HG02884 (cell line): ENCODE data around the gene FNDC3B.

Experiments used
- ATAC-seq: cut with Tn5 transposase; IDR thresholded peaks from one replicate; pipeline ENCODE4 v1.9.1; 2021; ENCODE audit warnings: mild to moderate bottlenecking, moderate library complexity; ENCODE audit not compliant: unreplicated experiment

FNDC3B gene

GRCh38 chr3:172147113-172147818 lies 107.9 kb downstream of the FNDC3B start:
- ATAC-seq, result no peak

GRCh38 chr3:172148241-172148640 lies 108.9 kb downstream of the FNDC3B start:
- no peak for ATAC-seq

GRCh38 chr3:172148702-172149565 lies 109.6 kb downstream of the FNDC3B start:
- ATAC-seq, result no peak

GRCh38 chr3:172150268-172150667 lies 110.9 kb downstream of the FNDC3B start:
- ATAC-seq, result no peak

GRCh38 chr3:172150913-172151650 lies 111.7 kb downstream of the FNDC3B start:
- ATAC-seq, result no peak

GRCh38 chr3:172151651-172152649 lies 112.6 kb downstream of the FNDC3B start:
- ATAC-seq, result no peak

GRCh38 chr3:172152874-172153273 lies 113.5 kb downstream of the FNDC3B start:
- no peak for ATAC-seq

- peak; percentile 68 for ATAC-seq
Observed at GRCh38 chr3:172153335-172153861, 114.0 kb downstream of the FNDC3B start.

GRCh38 chr3:172154768-172155664 lies 115.6 kb downstream of the FNDC3B start:
- ATAC-seq, result peak; percentile 46

GRCh38 chr3:172155897-172156585 lies 116.7 kb downstream of the FNDC3B start:
- ATAC-seq, result no peak

- no peak for ATAC-seq
Observed at GRCh38 chr3:172156586-172156955, 117.2 kb downstream of the FNDC3B start.

GRCh38 chr3:172157564-172158258 lies 118.3 kb downstream of the FNDC3B start:
- no peak for ATAC-seq

- ATAC-seq, result no peak
Observed at GRCh38 chr3:172158741-172159140, 119.4 kb downstream of the FNDC3B start.

GRCh38 chr3:172159376-172159775 lies 120.0 kb downstream of the FNDC3B start:
- no peak for ATAC-seq

GRCh38 chr3:172159962-172160538 lies 120.7 kb downstream of the FNDC3B start:
- ATAC-seq, result no peak

- no peak for ATAC-seq
Observed at GRCh38 chr3:172161133-172161789, 121.9 kb downstream of the FNDC3B start.

- no peak for ATAC-seq
Observed at GRCh38 chr3:172161959-172162358, 122.6 kb downstream of the FNDC3B start.
